NB4 (cell line): ENCODE measurements around the gene ZNF366.
A peak's percentile ranks its signal among the peaks of the same experiment; 100 is the strongest.

ENCODE experiments used
- DNase-seq: peaks from one replicate; pipeline ENCODE4 v3.0.0; 2010; ENCODE audit warnings: low read depth
- H3K4me3 ChIP-seq: one replicate; pipeline ENCODE4 v1.5.1; 2011; ENCODE audit warnings: mild to moderate bottlenecking, low read depth, low read length, moderate library complexity
- MYC ChIP-seq: IDR thresholded peaks from 2 replicates; pipeline ENCODE4 v1.6.1; 2011; ENCODE audit warnings: low read depth, low read length
- POLR2A ChIP-seq: IDR thresholded peaks from 2 replicates; pipeline ENCODE4 v1.6.1; 2011; ENCODE audit warnings: mild to moderate bottlenecking; ENCODE audit not compliant: insufficient read length; ENCODE audit errors: extremely low read depth
- TF ChIP-seq, protein P1 (sequence below): IDR thresholded peaks from one replicate; pipeline ENCODE4 v1.5.1; 2012; ENCODE audit warnings: low read depth, low read length
- TF ChIP-seq, protein P2 (sequence below): IDR thresholded peaks from 2 replicates; pipeline ENCODE4 v1.6.1; 2011; ENCODE audit warnings: low read depth, low read length

Gene ZNF366

DNA sequence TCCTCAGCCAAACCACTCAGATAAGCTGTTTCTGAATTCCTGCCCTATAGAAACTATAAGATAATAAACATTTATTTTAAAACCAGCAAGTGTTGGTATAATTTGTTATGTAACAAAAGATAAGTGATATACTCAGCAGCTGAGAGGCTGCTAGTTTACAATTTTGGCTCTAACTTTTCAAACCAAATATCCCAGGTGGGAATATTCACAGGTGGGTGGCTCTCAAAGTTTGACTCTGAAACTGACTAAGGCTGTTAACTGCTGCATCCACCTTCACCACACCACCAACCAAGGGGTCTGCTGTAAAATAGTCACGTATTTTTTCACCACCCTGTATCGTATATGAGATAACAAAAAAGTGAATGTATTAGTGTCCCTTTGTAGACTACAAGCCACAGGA is 9.7 kb upstream of the ZNF366 start:
- TF ChIP-seq, protein P1, sequence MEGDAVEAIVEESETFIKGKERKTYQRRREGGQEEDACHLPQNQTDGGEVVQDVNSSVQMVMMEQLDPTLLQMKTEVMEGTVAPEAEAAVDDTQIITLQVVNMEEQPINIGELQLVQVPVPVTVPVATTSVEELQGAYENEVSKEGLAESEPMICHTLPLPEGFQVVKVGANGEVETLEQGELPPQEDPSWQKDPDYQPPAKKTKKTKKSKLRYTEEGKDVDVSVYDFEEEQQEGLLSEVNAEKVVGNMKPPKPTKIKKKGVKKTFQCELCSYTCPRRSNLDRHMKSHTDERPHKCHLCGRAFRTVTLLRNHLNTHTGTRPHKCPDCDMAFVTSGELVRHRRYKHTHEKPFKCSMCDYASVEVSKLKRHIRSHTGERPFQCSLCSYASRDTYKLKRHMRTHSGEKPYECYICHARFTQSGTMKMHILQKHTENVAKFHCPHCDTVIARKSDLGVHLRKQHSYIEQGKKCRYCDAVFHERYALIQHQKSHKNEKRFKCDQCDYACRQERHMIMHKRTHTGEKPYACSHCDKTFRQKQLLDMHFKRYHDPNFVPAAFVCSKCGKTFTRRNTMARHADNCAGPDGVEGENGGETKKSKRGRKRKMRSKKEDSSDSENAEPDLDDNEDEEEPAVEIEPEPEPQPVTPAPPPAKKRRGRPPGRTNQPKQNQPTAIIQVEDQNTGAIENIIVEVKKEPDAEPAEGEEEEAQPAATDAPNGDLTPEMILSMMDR = no peak
- TF ChIP-seq MYC (no peak), POLR2A (no peak)
- TF ChIP-seq, protein P2, sequence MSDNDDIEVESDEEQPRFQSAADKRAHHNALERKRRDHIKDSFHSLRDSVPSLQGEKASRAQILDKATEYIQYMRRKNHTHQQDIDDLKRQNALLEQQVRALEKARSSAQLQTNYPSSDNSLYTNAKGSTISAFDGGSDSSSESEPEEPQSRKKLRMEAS = no peak
- H3K4me3 ChIP-seq = no peak overlapping the region
- DNase-seq = no peak

DNA sequence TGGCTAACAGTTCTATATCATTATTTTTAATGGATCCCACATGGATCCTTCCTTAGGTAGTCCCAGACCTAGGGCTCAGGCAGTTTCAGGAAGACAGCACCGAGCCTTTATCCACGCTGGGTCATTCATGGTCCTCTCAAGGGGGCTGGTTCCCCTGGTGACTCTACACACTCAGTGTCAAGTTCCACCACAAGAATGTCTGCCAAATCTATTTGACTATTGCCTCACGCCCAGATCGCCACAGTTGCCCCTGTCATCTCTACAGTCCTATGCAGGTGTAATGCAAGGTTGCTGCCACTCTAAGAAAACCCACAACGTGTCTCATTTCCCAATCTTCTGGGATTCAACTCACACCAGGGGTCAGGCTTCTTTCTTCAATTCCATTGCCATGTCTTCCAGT is 8.0 kb upstream of the ZNF366 start:
- peak; percentile 55 for DNase-seq
- H3K4me3 ChIP-seq = no peak overlapping the region
- no peak for TF ChIP-seq MYC
- TF ChIP-seq, protein P2 = no peak

DNA sequence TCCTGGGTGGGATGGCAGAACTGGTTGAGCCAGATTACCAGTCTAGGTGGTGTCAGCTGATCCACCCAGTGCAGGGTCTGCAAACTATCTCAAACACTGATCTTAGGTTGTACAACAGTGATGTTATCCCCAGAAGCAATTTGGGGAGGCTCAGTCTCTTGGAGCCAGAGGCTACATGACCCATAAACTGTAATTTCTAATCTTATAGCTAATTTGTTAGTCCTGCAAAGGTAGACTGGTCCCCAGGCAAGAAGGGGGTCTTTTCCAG is 5.3 kb upstream of the ZNF366 start:
- H3K4me3 ChIP-seq = no peak overlapping the region
- no peak for DNase-seq
- TF ChIP-seq, protein P1 = no peak
- TF ChIP-seq, protein P2 = no peak
- TF ChIP-seq POLR2A = no peak
- no peak for TF ChIP-seq MYC

DNA sequence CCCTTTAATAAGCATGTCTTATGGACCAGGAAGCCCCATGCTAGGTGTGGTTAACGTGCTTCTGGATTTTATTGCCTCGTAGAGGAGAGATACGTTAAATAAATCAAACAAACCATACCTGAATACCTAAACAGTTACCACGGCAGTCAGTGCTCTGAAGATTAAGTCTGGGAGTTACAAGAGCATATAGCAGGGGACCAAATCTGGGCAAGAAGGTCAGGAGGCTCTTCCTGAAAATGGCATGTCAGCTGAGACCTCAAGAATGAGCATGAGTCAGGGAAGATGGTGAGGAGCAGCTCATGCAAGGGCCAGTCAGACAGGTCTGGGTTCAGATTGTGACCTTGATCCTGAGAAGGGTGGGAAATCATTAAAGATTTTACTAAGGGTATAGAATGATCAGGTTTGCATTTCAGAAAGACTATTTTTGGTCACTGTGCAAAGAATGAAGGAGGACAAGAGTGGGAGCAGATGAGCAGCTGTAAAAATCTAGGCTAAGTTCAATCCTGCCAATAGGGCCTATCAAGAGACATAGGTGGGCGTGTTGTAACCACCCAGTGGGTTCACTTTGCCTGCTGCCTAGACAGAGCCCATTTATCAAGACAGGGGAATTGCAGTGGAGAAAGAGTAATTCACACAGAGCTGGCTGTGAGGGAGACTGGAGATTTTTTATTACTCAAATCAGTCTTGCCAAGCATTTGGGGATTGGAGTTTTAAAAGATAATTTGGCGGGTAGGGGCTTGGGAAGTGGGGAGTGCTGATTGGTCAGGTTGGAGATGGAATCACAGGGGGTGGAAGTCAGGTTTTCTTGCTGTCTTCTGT is 4.8 kb upstream of the ZNF366 start:
- H3K4me3 ChIP-seq = no peak overlapping the region
- peak; percentile 18 for DNase-seq
- TF ChIP-seq POLR2A (no peak), MYC (no peak)
- TF ChIP-seq, protein P1 = no peak
- TF ChIP-seq, protein P2 = no peak

DNA sequence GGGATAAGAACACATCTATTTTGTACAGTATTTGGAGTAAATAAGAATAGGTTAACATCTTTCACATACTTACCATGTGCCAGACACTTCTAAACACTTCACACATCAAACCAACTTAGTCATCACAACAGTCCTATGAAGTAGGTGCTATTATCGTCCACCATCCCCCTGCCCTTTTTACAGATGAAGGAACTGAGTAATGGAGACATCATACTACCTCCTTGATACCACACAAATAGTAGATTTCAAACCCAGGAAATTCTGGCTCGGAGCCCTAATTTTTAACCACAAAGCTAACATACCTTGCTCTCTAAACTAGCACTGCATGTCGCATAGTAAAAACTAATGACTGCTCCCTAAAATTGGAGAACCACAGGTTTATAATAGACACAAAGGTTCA is 4.2 kb upstream of the ZNF366 start:
- DNase-seq = no peak
- TF ChIP-seq MYC = no peak
- TF ChIP-seq, protein P2 = no peak
- TF ChIP-seq, protein P1 = no peak
- no peak for TF ChIP-seq POLR2A
- H3K4me3 ChIP-seq = no peak overlapping the region

DNA sequence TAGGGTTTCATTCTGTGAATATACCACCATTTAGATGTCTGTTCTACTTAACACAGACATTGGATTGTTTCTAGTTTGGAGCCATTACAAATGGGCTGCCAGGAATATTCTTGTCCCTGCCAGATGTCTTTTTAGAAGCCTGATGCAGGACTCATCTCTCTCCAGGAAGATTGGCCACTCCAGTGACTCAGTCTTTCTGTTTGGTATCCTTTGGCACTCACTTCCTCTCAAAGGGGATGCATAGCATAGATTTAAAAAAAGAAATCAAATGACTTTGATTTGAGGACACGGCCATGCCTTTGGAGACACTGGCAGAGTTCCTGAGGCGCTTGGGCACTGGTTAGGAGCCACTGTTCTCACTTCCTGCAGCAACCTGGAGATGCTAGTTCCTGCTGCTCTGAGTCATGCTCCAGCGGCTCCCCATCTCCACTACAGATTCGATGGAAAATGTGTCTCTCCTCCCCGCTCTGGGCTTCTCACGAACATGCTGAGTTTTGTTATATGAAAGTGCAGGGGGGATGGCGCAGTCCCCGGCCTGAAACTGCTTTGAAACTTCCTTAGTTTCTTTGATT is 3.5 kb upstream of the ZNF366 start:
- DNase-seq = no peak
- TF ChIP-seq MYC (no peak), POLR2A (no peak)
- TF ChIP-seq, protein P1 = no peak
- TF ChIP-seq, protein P2 = no peak
- H3K4me3 ChIP-seq = no peak overlapping the region
